ENCODE data around the gene MCTP2.

- TF ChIP-seq POLR2AphosphoS5 (IDR thresholded peaks at IDR 0.05; ENCODE audit: low read depth, low read length) (no peak), POLR2A (IDR thresholded peaks at IDR 0.05; ENCODE audit: low read depth, low read length) (no peak), TAF1 (IDR thresholded peaks at IDR 0.05; ENCODE audit: borderline replicate concordance, low read depth, low read length) (no peak)
Observed at GRCh38 chr15:94380798-94381197, 149.4 kb downstream of the MCTP2 start.

Measured in GM12892 (cell line).